ENCODE data around the gene PHLDB3.

GRCh38 chr19:43490759-43491158, 13.8 kb downstream of the PHLDB3 start:
- TF ChIP-seq POLR2AphosphoS5 (IDR thresholded peaks at IDR 0.05; ENCODE audit: borderline replicate concordance, low read depth, low read length) = no peak
- no peak for TF ChIP-seq EZH2 (IDR thresholded peaks at IDR 0.05)
- no peak for TF ChIP-seq FOXP2 (optimal IDR thresholded peaks at IDR 0.05; ENCODE audit: control extremely low read depth, extremely low read length, insufficient read depth)

All from SK-N-MC (cell line).